SK-N-SH treated with all-trans-retinoic acid at 6 μM for 48 hours (cell line): ENCODE measurements around the gene DNPH1.

Experiments used
- ATAC-seq: fragments of 200-7000 bp; cut with Tn5 transposase; 3 replicates; pipeline ENCODE4 v1.9.1; 2020; ENCODE audit warnings: mild to moderate bottlenecking, moderate library complexity
- BACH2 ChIP-seq: fragments of 250-450 bp; sonication (Bioruptor Pico); IDR thresholded peaks from 2 replicates; pipeline ENCODE4 v1.9.0; 2021; ENCODE audit warnings: mild to moderate bottlenecking, borderline replicate concordance
- CSDC2 ChIP-seq: fragments of 250-450 bp; sonication (Bioruptor Pico); IDR thresholded peaks from 2 replicates; pipeline ENCODE4 v1.5.0; 2020; ENCODE audit warnings: mild to moderate bottlenecking, moderate library complexity
- CSRNP3 ChIP-seq: fragments of 250-450 bp; sonication (Bioruptor Pico); IDR thresholded peaks from 2 replicates; pipeline ENCODE4 v1.5.1; 2021; ENCODE audit warnings: mild to moderate bottlenecking, moderate library complexity
- ESRRG ChIP-seq: fragments of 250-450 bp; sonication (Bioruptor Pico); IDR thresholded peaks from 2 replicates; pipeline ENCODE4 v1.6.1; 2021; ENCODE audit warnings: mild to moderate bottlenecking
- ISL1 ChIP-seq: fragments of 250-450 bp; sonication (Bioruptor Pico); IDR thresholded peaks from 2 replicates; pipeline ENCODE4 v2.1.2; 2022; ENCODE audit warnings: mild to moderate bottlenecking, moderate library complexity
- OSR1 ChIP-seq: fragments of 250-450 bp; sonication (Bioruptor Pico); IDR thresholded peaks from 2 replicates; pipeline ENCODE4 v1.8.0; 2022; ENCODE audit warnings: moderate library complexity, mild to moderate bottlenecking, inconsistent platforms
- PATZ1 ChIP-seq: fragments of 250-450 bp; sonication (Bioruptor Pico); IDR thresholded peaks from 2 replicates; pipeline ENCODE4 v1.8.0; 2020; ENCODE audit warnings: mild to moderate bottlenecking, moderate library complexity, borderline replicate concordance
- POU6F1 ChIP-seq: fragments of 250-450 bp; sonication (Bioruptor Pico); IDR thresholded peaks from 2 replicates; pipeline ENCODE4 v1.8.0; 2021; ENCODE audit warnings: low read depth, mild to moderate bottlenecking, moderate library complexity, borderline replicate concordance
- PPARA ChIP-seq: fragments of 250-450 bp; sonication (Bioruptor Pico); IDR thresholded peaks from 2 replicates; pipeline ENCODE4 v1.5.0; 2020; ENCODE audit warnings: mild to moderate bottlenecking, borderline replicate concordance
- RARB ChIP-seq: fragments of 250-450 bp; sonication (Bioruptor Pico); IDR thresholded peaks from 2 replicates; pipeline ENCODE4 v1.8.0; 2021; ENCODE audit warnings: mild to moderate bottlenecking, moderate library complexity
- SNAI2 ChIP-seq: fragments of 250-450 bp; sonication (Bioruptor Pico); IDR thresholded peaks from 2 replicates; pipeline ENCODE4 v1.5.0; 2020; ENCODE audit warnings: mild to moderate bottlenecking, moderate library complexity
- TCF4 ChIP-seq: fragments of 250-450 bp; sonication (Bioruptor Pico); IDR thresholded peaks from 2 replicates; pipeline ENCODE4 v1.8.0; 2021; ENCODE audit warnings: mild to moderate bottlenecking, moderate library complexity, borderline replicate concordance
- TOX ChIP-seq: fragments of 250-450 bp; sonication (Bioruptor Pico); IDR thresholded peaks from 2 replicates; pipeline ENCODE4 v1.8.0; 2021; ENCODE audit warnings: mild to moderate bottlenecking, moderate library complexity, borderline replicate concordance
- TSHZ2 ChIP-seq: fragments of 250-450 bp; sonication (Bioruptor Pico); IDR thresholded peaks from 2 replicates; pipeline ENCODE4 v1.5.0; 2020; ENCODE audit warnings: mild to moderate bottlenecking, moderate library complexity
- ZC3H10 ChIP-seq: fragments of 250-450 bp; sonication (Bioruptor Pico); IDR thresholded peaks from 2 replicates; pipeline ENCODE4 v1.5.1; 2021; ENCODE audit warnings: mild to moderate bottlenecking, moderate library complexity
- ZFP3 ChIP-seq: fragments of 250-450 bp; sonication (Bioruptor Pico); IDR thresholded peaks from 2 replicates; pipeline ENCODE4 v1.5.0; 2020; ENCODE audit warnings: mild to moderate bottlenecking, moderate library complexity
- ZNF70 ChIP-seq: fragments of 450-650 bp; formaldehyde crosslinking; IDR thresholded peaks from 2 replicates; pipeline ENCODE4 v1.5.0; 2020; ENCODE audit warnings: mild to moderate bottlenecking, moderate library complexity
- ZNF8 ChIP-seq: fragments of 450-650 bp; formaldehyde crosslinking; IDR thresholded peaks from 2 replicates; pipeline ENCODE4 v1.5.0; 2020; ENCODE audit warnings: mild to moderate bottlenecking, moderate library complexity
- TF ChIP-seq, protein P1 (sequence below): fragments of 250-450 bp; sonication (Bioruptor Pico); IDR thresholded peaks from 2 replicates; pipeline ENCODE4 v1.5.1; 2020; ENCODE audit warnings: low read depth, mild to moderate bottlenecking, moderate library complexity

DNPH1 gene

DNA sequence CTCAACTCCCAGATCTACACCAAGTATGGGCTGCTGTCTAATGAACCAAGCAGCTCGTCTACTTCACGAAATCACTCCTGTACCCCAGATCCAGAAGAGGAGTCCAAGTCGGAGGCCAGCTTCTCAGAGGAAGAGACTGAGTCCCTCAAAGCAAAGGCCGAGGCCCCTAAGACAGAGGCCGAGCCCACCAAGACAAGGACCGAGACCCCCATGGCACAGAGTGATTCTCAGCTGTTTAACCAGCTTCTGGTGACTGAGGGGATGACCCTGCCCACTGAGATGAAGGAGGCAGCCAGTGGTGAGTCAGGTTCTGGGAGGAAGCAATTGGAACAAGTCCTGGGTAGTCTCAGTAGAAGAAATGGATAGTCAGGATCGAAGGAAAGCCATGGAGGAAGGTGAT lies 41.5 kb downstream of the DNPH1 start:
- ATAC-seq: no peak
- TF ChIP-seq TOX (CRISPR knock-in tag) (no peak), SNAI2 (CRISPR knock-in tag) (no peak)

- TF ChIP-seq ZFP3: no peak
- no peak for TF ChIP-seq ZC3H10 (CRISPR knock-in tag)
- no peak for TF ChIP-seq ESRRG (CRISPR knock-in tag)
- no peak for TF ChIP-seq RARB
- TF ChIP-seq ZNF8: no peak
- TF ChIP-seq TCF4 (CRISPR knock-in tag): no peak
- TF ChIP-seq, protein P1, sequence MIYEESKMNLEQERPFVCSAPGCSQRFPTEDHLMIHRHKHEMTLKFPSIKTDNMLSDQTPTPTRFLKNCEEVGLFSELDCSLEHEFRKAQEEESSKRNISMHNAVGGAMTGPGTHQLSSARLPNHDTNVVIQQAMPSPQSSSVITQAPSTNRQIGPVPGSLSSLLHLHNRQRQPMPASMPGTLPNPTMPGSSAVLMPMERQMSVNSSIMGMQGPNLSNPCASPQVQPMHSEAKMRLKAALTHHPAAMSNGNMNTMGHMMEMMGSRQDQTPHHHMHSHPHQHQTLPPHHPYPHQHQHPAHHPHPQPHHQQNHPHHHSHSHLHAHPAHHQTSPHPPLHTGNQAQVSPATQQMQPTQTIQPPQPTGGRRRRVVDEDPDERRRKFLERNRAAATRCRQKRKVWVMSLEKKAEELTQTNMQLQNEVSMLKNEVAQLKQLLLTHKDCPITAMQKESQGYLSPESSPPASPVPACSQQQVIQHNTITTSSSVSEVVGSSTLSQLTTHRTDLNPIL: no peak
- ATAC-seq: no peak
Observed at GRCh38 chr6:43186706-43187105, 42.6 kb downstream of the DNPH1 start.

GRCh38 chr6:43186019-43186418 lies 43.3 kb downstream of the DNPH1 start:
- no peak for ATAC-seq
- TF ChIP-seq ESRRG (CRISPR knock-in tag): no peak
- TF ChIP-seq, protein P1: no peak
- no peak for TF ChIP-seq ISL1
- no peak for TF ChIP-seq CSRNP3 (CRISPR knock-in tag)
- TF ChIP-seq ZFP3: no peak
- no peak for TF ChIP-seq SNAI2 (CRISPR knock-in tag)
- TF ChIP-seq, all 23 proteins: peak for 0

DNA sequence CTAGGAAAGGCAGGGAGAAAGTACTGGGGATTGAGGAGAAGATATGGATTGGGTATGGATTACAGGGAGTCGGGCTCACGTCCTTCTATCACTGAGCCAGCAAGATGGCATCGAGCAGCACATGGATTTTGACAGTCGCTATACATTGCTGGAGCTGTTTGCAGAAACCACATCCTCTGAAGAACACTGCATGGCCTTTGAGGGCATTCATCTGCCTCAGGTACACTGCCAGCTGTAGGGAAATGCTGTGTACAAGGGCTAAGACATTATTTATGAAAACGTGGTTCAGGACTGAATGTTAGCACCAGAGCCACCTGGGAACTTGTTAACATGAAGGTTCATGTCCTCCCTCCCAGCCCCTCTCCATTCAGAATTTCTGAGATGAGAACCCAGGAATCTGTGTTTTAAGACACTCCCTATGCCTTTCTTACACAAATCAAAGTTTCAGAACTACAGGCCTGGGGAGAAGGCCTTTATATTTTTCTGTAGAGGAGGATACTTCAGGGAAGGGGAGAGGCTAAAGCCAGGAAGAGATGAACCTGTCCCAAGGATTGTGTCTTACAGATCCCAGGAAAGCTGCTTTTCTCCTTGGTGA lies 43.8 kb downstream of the DNPH1 start:
- ATAC-seq: no peak
- TF ChIP-seq PPARA (CRISPR knock-in tag): no peak
- TF ChIP-seq PATZ1: no peak
- no peak for TF ChIP-seq ESRRG (CRISPR knock-in tag)
- TF ChIP-seq BACH2 (CRISPR knock-in tag): no peak
- no peak for TF ChIP-seq TSHZ2 (CRISPR knock-in tag)
- TF ChIP-seq CSRNP3 (CRISPR knock-in tag): no peak
- no peak for TF ChIP-seq POU6F1 (CRISPR knock-in tag)
- no peak for TF ChIP-seq CSDC2 (CRISPR knock-in tag)
- TF ChIP-seq TCF4 (CRISPR knock-in tag): no peak
- TF ChIP-seq ZNF70 (CRISPR knock-in tag): no peak
- no peak for TF ChIP-seq SNAI2 (CRISPR knock-in tag)
- no peak for TF ChIP-seq OSR1 (CRISPR knock-in tag)
